IMR-90 (cell line): ENCODE measurements around the gene MUC21. TPM values are rescaled to one million over a fixed set of nuclear protein-coding genes. Genes with fewer than 3 reads are reported as not detected.

Experiments
- ATAC-seq: fragments of 200-7000 bp; cut with Tn5 transposase; 2 replicates; pipeline ENCODE4 v1.9.1; 2020; ENCODE audit warnings: low read depth, mild to moderate bottlenecking, moderate library complexity
- BruUV-seq: library from RNA; stranded (reverse); fragments of 400-500 nt; replicated peaks from 2 replicates; lab custom pipeline; 2021; lab: Mats Ljungman, UMichigan
- CTCF ChIA-PET: fragments of 300-600 bp; formaldehyde crosslinking; extraction: SDS; loops from one replicate; lab custom pipeline; 2021; ENCODE audit warnings: antibody characterized with exemption; lab: Yijun Ruan, JAX
- POLR2A ChIA-PET: fragments of 300-600 bp; sonication (Branson Sonifier 250); formaldehyde crosslinking; loops from one replicate; lab custom pipeline; 2022; ENCODE audit warnings: antibody characterized with exemption; ENCODE audit not compliant: unreplicated experiment; lab: Charles Lee
- DNase-seq: peaks from one replicate; pipeline ENCODE4 v3.0.0; 2013
- H2AFZ ChIP-seq: replicated peaks from 2 replicates; pipeline ENCODE3; 2013; ENCODE audit warnings: low read length, mild to moderate bottlenecking; ENCODE audit not compliant: poor library complexity
- H2AK5ac ChIP-seq: 2 replicates; pipeline ENCODE4 v1.6.1; 2013; ENCODE audit warnings: low read depth, low read length, inconsistent platforms
- H2AK9ac ChIP-seq: replicated peaks from 2 replicates; pipeline ENCODE3; 2013; ENCODE audit warnings: mild to moderate bottlenecking, low read depth, low read length, moderate library complexity; ENCODE audit not compliant: poor library complexity
- H2BK120ac ChIP-seq: 2 replicates; pipeline ENCODE4 v1.6.1; 2013; ENCODE audit warnings: low read depth, low read length, inconsistent platforms
- H2BK15ac ChIP-seq: 3 replicates; pipeline ENCODE4 v1.6.1; 2013; ENCODE audit warnings: low read depth, low read length, inconsistent platforms
- H2BK20ac ChIP-seq: 2 replicates; pipeline ENCODE4 v1.6.1; 2013; ENCODE audit warnings: low read depth, mild to moderate bottlenecking, inconsistent platforms, low read length, moderate library complexity
- H2BK5ac ChIP-seq: 2 replicates; pipeline ENCODE4 v1.6.1; 2013; ENCODE audit warnings: mild to moderate bottlenecking, low read depth, low read length, inconsistent platforms; ENCODE audit not compliant: poor library complexity, severe bottlenecking
- H3K14ac ChIP-seq: replicated peaks from 2 replicates; pipeline ENCODE4 v1.6.1; 2013; ENCODE audit warnings: low read depth, low read length, inconsistent platforms
- H3K18ac ChIP-seq: 2 replicates; pipeline ENCODE4 v1.6.1; 2013; ENCODE audit warnings: low read depth, low read length, control low read depth
- H3K23ac ChIP-seq: 2 replicates; pipeline ENCODE4 v1.6.1; 2013; ENCODE audit warnings: low read depth, low read length, inconsistent platforms
- H3K27ac ChIP-seq: 2 replicates; pipeline ENCODE4 v1.5.1; 2013; ENCODE audit warnings: mild to moderate bottlenecking, control low read depth, low read length; ENCODE audit not compliant: insufficient read depth
- H3K27me3 ChIP-seq: 2 replicates; pipeline ENCODE4 v1.6.1; 2013; ENCODE audit warnings: low read length; ENCODE audit not compliant: control insufficient read depth, insufficient read depth
- H3K36me3 ChIP-seq: 2 replicates; pipeline ENCODE4 v1.6.1; 2013; ENCODE audit warnings: low read length, mixed read lengths; ENCODE audit not compliant: control insufficient read depth, insufficient read depth
- H3K4ac ChIP-seq: 2 replicates; pipeline ENCODE4 v1.6.1; 2013; ENCODE audit warnings: low read depth, low read length, inconsistent platforms
- H3K4me1 ChIP-seq: 2 replicates; pipeline ENCODE4 v1.6.1; 2013; ENCODE audit warnings: low read length, mixed read lengths; ENCODE audit not compliant: control insufficient read depth, insufficient read depth
- H3K4me2 ChIP-seq: 2 replicates; pipeline ENCODE4 v1.6.1; 2013; ENCODE audit warnings: low read depth, mild to moderate bottlenecking, control low read depth, low read length, moderate library complexity
- H3K4me3 ChIP-seq: 2 replicates; pipeline ENCODE4 v1.5.1; 2013; ENCODE audit warnings: low read depth, mild to moderate bottlenecking, control low read depth, low read length, moderate library complexity; ENCODE audit not compliant: insufficient read depth
- H3K56ac ChIP-seq: 2 replicates; pipeline ENCODE4 v1.6.1; 2013; ENCODE audit warnings: low read length, inconsistent platforms; ENCODE audit not compliant: insufficient read depth; ENCODE audit errors: extremely low read depth
- H3K79me1 ChIP-seq, 2 experiments: 2 replicates each; pipeline ENCODE4 v1.6.1; 2013; ENCODE audit warnings: low read length in 2 of 2, inconsistent platforms in 1 of 2, low read depth in 1 of 2
- H3K9ac ChIP-seq: 2 replicates; pipeline ENCODE4 v1.6.1; 2013; ENCODE audit warnings: low read depth, low read length, control low read depth
- H3K9me1 ChIP-seq: 2 replicates; pipeline ENCODE4 v1.6.1; 2013; ENCODE audit warnings: low read length, inconsistent platforms; ENCODE audit not compliant: insufficient read depth
- H3K9me3 ChIP-seq: 2 replicates; pipeline ENCODE4 v1.6.1; 2013; ENCODE audit warnings: low read length; ENCODE audit not compliant: control insufficient read depth, insufficient read depth
- H4K20me1 ChIP-seq: 2 replicates; pipeline ENCODE4 v1.6.1; 2013; ENCODE audit warnings: low read length, inconsistent platforms; ENCODE audit not compliant: insufficient read depth
- H4K5ac ChIP-seq: 2 replicates; pipeline ENCODE4 v1.6.1; 2013; ENCODE audit warnings: mild to moderate bottlenecking, low read depth, low read length, control low read depth
- H4K8ac ChIP-seq, 2 experiments: 2 replicates each; pipeline ENCODE4 v1.6.1; 2013; ENCODE audit warnings: low read depth in 2 of 2, low read length in 2 of 2, control low read depth in 1 of 2, inconsistent platforms in 1 of 2
- H4K91ac ChIP-seq: 2 replicates; pipeline ENCODE4 v1.6.1; 2013; ENCODE audit warnings: low read depth, low read length, inconsistent platforms; ENCODE audit not compliant: insufficient read depth
- BHLHE40 ChIP-seq: fragments of 150-350 bp; IDR thresholded peaks from 2 replicates; pipeline ENCODE4 v1.6.1; 2016; ENCODE audit warnings: mild to moderate bottlenecking, low read depth, low read length
- CEBPB ChIP-seq: IDR thresholded peaks from 2 replicates; pipeline ENCODE4 v1.6.1; 2012; ENCODE audit warnings: low read depth, low read length, improper control_type of control experiment
- CHD1 ChIP-seq: IDR thresholded peaks from 2 replicates; pipeline ENCODE4 v1.6.1; 2012; ENCODE audit warnings: low read depth, low read length, improper control_type of control experiment
- ELK1 ChIP-seq: fragments of 150-350 bp; IDR thresholded peaks from 2 replicates; pipeline ENCODE4 v1.6.1; 2016; ENCODE audit warnings: low read depth, mild to moderate bottlenecking, low read length, moderate library complexity, borderline replicate concordance
- FOS ChIP-seq: fragments of 150-350 bp; IDR thresholded peaks from 2 replicates; pipeline ENCODE4 v1.6.1; 2016; ENCODE audit warnings: low read depth, low read length
- MAFK ChIP-seq: IDR thresholded peaks from 2 replicates; pipeline ENCODE4 v1.6.1; 2012; ENCODE audit warnings: low read depth, low read length, improper control_type of control experiment
- MAZ ChIP-seq: IDR thresholded peaks from 2 replicates; pipeline ENCODE4 v1.6.1; 2012; ENCODE audit warnings: low read depth, mild to moderate bottlenecking, low read length, improper control_type of control experiment, moderate library complexity, borderline replicate concordance
- MXI1 ChIP-seq: IDR thresholded peaks from 2 replicates; pipeline ENCODE4 v1.6.1; 2012; ENCODE audit warnings: low read depth, mild to moderate bottlenecking, low read length, moderate library complexity, borderline replicate concordance
- NFE2L2 ChIP-seq: fragments of 150-350 bp; IDR thresholded peaks from 2 replicates; pipeline ENCODE4 v1.6.1; 2016; ENCODE audit warnings: low read depth, mild to moderate bottlenecking, low read length
- POLR2A ChIP-seq: IDR thresholded peaks from 2 replicates; pipeline ENCODE4 v1.6.1; 2012; ENCODE audit warnings: mild to moderate bottlenecking, low read depth, low read length
- RAD21 ChIP-seq: IDR thresholded peaks from 2 replicates; pipeline ENCODE4 v1.6.1; 2012; ENCODE audit warnings: low read length, improper control_type of control experiment
- RCOR1 ChIP-seq: IDR thresholded peaks from 2 replicates; pipeline ENCODE4 v1.6.1; 2012; ENCODE audit warnings: mild to moderate bottlenecking, low read length, improper control_type of control experiment; ENCODE audit not compliant: insufficient replicate concordance
- RFX5 ChIP-seq: IDR thresholded peaks from 2 replicates; pipeline ENCODE4 v1.8.0; 2012; ENCODE audit warnings: low read depth, mild to moderate bottlenecking, low read length, moderate library complexity
- SMC3 ChIP-seq: fragments of 150-350 bp; IDR thresholded peaks from 2 replicates; pipeline ENCODE4 v1.6.1; 2016; ENCODE audit warnings: low read depth, mild to moderate bottlenecking, antibody characterized with exemption, low read length, moderate library complexity
- USF2 ChIP-seq: fragments of 150-350 bp; IDR thresholded peaks from 2 replicates; pipeline ENCODE4 v1.6.1; 2017; ENCODE audit warnings: mild to moderate bottlenecking, antibody characterized with exemption, low read length, low read depth
- WGBS, 2 experiments: methylation state at CpG; one replicate each; pipeline versions ENCODE4 v1.1.5 to v1.1.7; 2013; ENCODE audit warnings: missing lambda C conversion rate in 2 of 2; ENCODE audit not compliant: insufficient read length in 1 of 2; ENCODE audit errors: extremely low coverage in 2 of 2; 5-methylcytosine and 5-hydroxymethylcytosine counted together
- dilution Hi-C: fragments of 300-500 bp; cut with HindIII; formaldehyde crosslinking; loops from one replicate; pipeline ENCODE4 v1.14.3; 2018; ENCODE audit warnings: low sequenced_read_pairs; ENCODE audit not compliant: unreplicated experiment
- in situ Hi-C: fragments of 300-500 bp; cut with MboI; formaldehyde crosslinking; loops from 3 replicates; pipeline ENCODE4 v1.14.3; 2019; ENCODE audit warnings: low sequenced_read_pairs, inconsistent platforms, mixed read lengths
- intact Hi-C: fragments of 100-400 bp; cut with micrococcal nuclease; formaldehyde crosslinking; loops from 2 replicates; pipeline ENCODE4 v1.10.0; 2022
- polyA plus RNA-seq, 3 experiments: library from polyadenylated mRNA; depleted of rRNA; stranded (reverse); fragments of >200 nt; gene quantifications; 2 replicates each; pipeline ENCODE4 v1.2.3, GENCODE V29; 2012; ENCODE audit warnings: low replicate concordance in 1 of 3
- total RNA-seq: library from RNA; depleted of rRNA; stranded (reverse); fragments of >200 nt; gene quantifications from 2 replicates; pipeline ENCODE4 v1.2.3, GENCODE V29; 2012
- TF ChIP-seq, protein P1 (sequence below): conservative IDR thresholded peaks from 2 replicates; pipeline ENCODE4 v1.5.1; 2012; ENCODE audit warnings: mild to moderate bottlenecking, low read depth, low read length, improper control_type of control experiment

The MUC21 gene
- total and polyA plus RNA-seq, 2 of the 4 experiments (the other 2 are of a cell fraction): not detected

DNA sequence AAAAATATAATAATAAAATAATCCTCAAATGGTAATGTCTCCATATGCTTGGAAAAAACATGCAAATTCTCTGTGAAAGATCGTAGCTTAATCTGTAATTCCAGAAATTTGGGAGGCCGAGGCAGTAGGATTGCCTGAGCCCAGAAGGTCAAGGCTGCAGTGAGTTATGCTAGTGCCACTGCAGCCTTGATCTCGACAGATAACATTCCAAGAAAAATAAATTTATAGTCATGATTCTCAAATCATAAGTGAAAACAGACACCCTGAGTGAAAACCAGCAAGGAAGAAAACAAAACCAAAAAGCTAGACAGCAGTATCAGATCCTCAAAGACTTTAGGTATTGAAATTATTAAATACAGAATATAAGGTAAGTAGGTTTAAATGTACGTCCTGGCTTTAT lies 3.8 kb upstream of the MUC21 start:
- Histone ChIP-seq H3K4me2 (no peak overlapping the region), H2AFZ (no peak overlapping the region), H3K4me3 (no peak overlapping the region), H4K20me1 (no peaks in the 10 kb centered on the region), H4K8ac (no peak overlapping the region), H4K91ac (no peak overlapping the region), H3K9me1 (no peaks in the 10 kb centered on the region), H3K27me3 (peaks cover 18% of the 10 kb centered on the region), H2BK15ac (no peak overlapping the region), H3K23ac (no peak overlapping the region), H2BK20ac (no peak overlapping the region), H3K36me3 (no peaks in the 10 kb centered on the region), H3K9ac (no peak overlapping the region), H3K27ac (no peak overlapping the region), H2BK5ac (no peak overlapping the region), H3K79me1 (no peaks in the 10 kb centered on the region), H3K14ac (no peak overlapping the region), H2AK9ac (no peak overlapping the region), H3K18ac (no peak overlapping the region), H2BK120ac (no peak overlapping the region), H4K5ac (no peak overlapping the region), H3K4ac (no peak overlapping the region), H3K56ac (no peak overlapping the region), H3K9me3 (no peaks in the 10 kb centered on the region), H2AK5ac (no peak overlapping the region), H3K4me1 (peaks cover 6% of the 10 kb centered on the region; the same call in 1 of the 2 replicates)
- in situ Hi-C loops: no loop called here
- BruUV-seq: no TSS peak
- POLR2A ChIA-PET: no interaction called here
- CTCF ChIA-PET: no interaction called here
- dilution Hi-C loops: no loop called here
- DNase-seq (no peak), ATAC-seq (no peak)
- TF ChIP-seq RFX5 (no peak), NFE2L2 (no peak), USF2 (no peak), MXI1 (no peak), MAZ (no peak), RAD21 (no peak), ELK1 (no peak), CHD1 (no peak), POLR2A (no peak), RCOR1 (no peak), FOS (no peak), CEBPB (no peak), BHLHE40 (no peak), MAFK (no peak), SMC3 (no peak)
- TF ChIP-seq, protein P1, sequence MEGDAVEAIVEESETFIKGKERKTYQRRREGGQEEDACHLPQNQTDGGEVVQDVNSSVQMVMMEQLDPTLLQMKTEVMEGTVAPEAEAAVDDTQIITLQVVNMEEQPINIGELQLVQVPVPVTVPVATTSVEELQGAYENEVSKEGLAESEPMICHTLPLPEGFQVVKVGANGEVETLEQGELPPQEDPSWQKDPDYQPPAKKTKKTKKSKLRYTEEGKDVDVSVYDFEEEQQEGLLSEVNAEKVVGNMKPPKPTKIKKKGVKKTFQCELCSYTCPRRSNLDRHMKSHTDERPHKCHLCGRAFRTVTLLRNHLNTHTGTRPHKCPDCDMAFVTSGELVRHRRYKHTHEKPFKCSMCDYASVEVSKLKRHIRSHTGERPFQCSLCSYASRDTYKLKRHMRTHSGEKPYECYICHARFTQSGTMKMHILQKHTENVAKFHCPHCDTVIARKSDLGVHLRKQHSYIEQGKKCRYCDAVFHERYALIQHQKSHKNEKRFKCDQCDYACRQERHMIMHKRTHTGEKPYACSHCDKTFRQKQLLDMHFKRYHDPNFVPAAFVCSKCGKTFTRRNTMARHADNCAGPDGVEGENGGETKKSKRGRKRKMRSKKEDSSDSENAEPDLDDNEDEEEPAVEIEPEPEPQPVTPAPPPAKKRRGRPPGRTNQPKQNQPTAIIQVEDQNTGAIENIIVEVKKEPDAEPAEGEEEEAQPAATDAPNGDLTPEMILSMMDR: no peak
- WGBS, 2 experiments: no CpG with 5 or more reads among the region's 4 CpGs
- intact Hi-C loops: no loop called here
